Mesenchymal stem cell (in vitro differentiated cells and primary cell): ENCODE results near the gene NCOA1.

Experiments
- DNase-seq: peaks from one replicate; pipeline ENCODE4 v3.0.0-alpha.2; 2013
- H2AFZ ChIP-seq: one replicate; pipeline ENCODE4 v1.6.1; 2013; ENCODE audit warnings: low read depth, mild to moderate bottlenecking, control low read depth, inconsistent platforms, low read length, moderate library complexity
- H2AK5ac ChIP-seq: 2 replicates; pipeline ENCODE4 v1.6.1; 2013; ENCODE audit warnings: low read length, moderate library complexity, mild to moderate bottlenecking, inconsistent platforms; ENCODE audit not compliant: severe bottlenecking
- H2BK120ac ChIP-seq: one replicate; pipeline ENCODE4 v1.6.1; 2013; ENCODE audit warnings: low read depth, mild to moderate bottlenecking, inconsistent platforms, low read length, moderate library complexity
- H2BK12ac ChIP-seq, 2 experiments: one replicate each; pipeline ENCODE4 v1.6.1; 2013; ENCODE audit warnings: inconsistent platforms in 2 of 2, low read length in 2 of 2, mild to moderate bottlenecking in 2 of 2, moderate library complexity in 2 of 2, control low read depth in 1 of 2
- H2BK15ac ChIP-seq: one replicate; pipeline ENCODE4 v1.6.1; 2013; ENCODE audit warnings: mild to moderate bottlenecking, low read depth, inconsistent platforms; ENCODE audit not compliant: poor library complexity, severe bottlenecking
- H2BK5ac ChIP-seq: 2 replicates; pipeline ENCODE4 v1.6.1; 2013; ENCODE audit warnings: low read depth, mild to moderate bottlenecking, low read length, control low read depth, inconsistent platforms; ENCODE audit not compliant: poor library complexity, severe bottlenecking
- H3K14ac ChIP-seq, 2 experiments: one replicate each; pipeline ENCODE4 v1.6.1; 2013; ENCODE audit warnings: inconsistent platforms in 2 of 2, low read length in 2 of 2, control low read depth in 1 of 2, mild to moderate bottlenecking in 1 of 2, moderate library complexity in 1 of 2
- H3K18ac ChIP-seq, 2 experiments: one replicate each; pipeline ENCODE4 v1.6.1; 2013; ENCODE audit warnings: inconsistent platforms in 2 of 2, low read length in 2 of 2, control low read depth in 1 of 2, low read depth in 1 of 2, mild to moderate bottlenecking in 1 of 2
- H3K23ac ChIP-seq, 2 experiments: one replicate each; pipeline ENCODE4 v1.6.1; 2013; ENCODE audit warnings: inconsistent platforms in 2 of 2, low read length in 2 of 2, mild to moderate bottlenecking in 2 of 2, moderate library complexity in 2 of 2, control low read depth in 1 of 2
- H3K27ac ChIP-seq: 2 replicates; pipeline ENCODE4 v1.5.1; 2013; ENCODE audit warnings: mild to moderate bottlenecking, moderate library complexity, low read length, control low read depth, inconsistent platforms; ENCODE audit not compliant: poor library complexity, severe bottlenecking
- H3K27me3 ChIP-seq, 2 experiments: 2 replicates each; pipeline versions ENCODE4 v1.6.1 to v1.7.0; 2013; ENCODE audit warnings: low read length in 2 of 2, mild to moderate bottlenecking in 2 of 2, moderate library complexity in 2 of 2, control low read depth in 1 of 2, inconsistent platforms in 1 of 2; ENCODE audit not compliant: control insufficient read depth in 1 of 2, insufficient read depth in 1 of 2
- H3K36me3 ChIP-seq, 2 experiments: 2 replicates each; pipeline versions ENCODE4 v1.6.1 to v1.7.0; 2013; ENCODE audit warnings: low read length in 2 of 2, control low read depth in 1 of 2, inconsistent platforms in 1 of 2, low read depth in 1 of 2, mild to moderate bottlenecking in 1 of 2; ENCODE audit not compliant: insufficient read depth in 2 of 2, control insufficient read depth in 1 of 2
- H3K4ac ChIP-seq, 2 experiments: one replicate each; pipeline ENCODE4 v1.6.1; 2013; ENCODE audit warnings: inconsistent platforms in 2 of 2, low read length in 2 of 2, mild to moderate bottlenecking in 2 of 2, moderate library complexity in 2 of 2, control low read depth in 1 of 2, low read depth in 1 of 2
- H3K4me1 ChIP-seq: 2 replicates; pipeline ENCODE4 v1.6.1; 2013; ENCODE audit warnings: low read depth, low read length, control low read depth; ENCODE audit not compliant: control insufficient read depth, insufficient read depth
- H3K4me2 ChIP-seq: 2 replicates; pipeline ENCODE4 v1.6.1; 2013; ENCODE audit warnings: low read length, mild to moderate bottlenecking, inconsistent platforms; ENCODE audit not compliant: poor library complexity, severe bottlenecking
- H3K4me3 ChIP-seq, 2 experiments: 2 replicates each; pipeline versions ENCODE4 v1.5.1 to v1.7.0; 2013; ENCODE audit warnings: low read length in 2 of 2, mild to moderate bottlenecking in 2 of 2, control low read depth in 1 of 2, low read depth in 1 of 2; ENCODE audit not compliant: insufficient read depth in 1 of 2
- H3K79me1 ChIP-seq: replicated peaks from 2 replicates; pipeline ENCODE4 v1.6.1; 2013; ENCODE audit warnings: mild to moderate bottlenecking, control low read depth, low read length, inconsistent platforms; ENCODE audit not compliant: poor library complexity, severe bottlenecking
- H3K9ac ChIP-seq: 2 replicates; pipeline ENCODE4 v1.7.0; 2013; ENCODE audit warnings: mild to moderate bottlenecking, low read length, moderate library complexity
- H3K9me3 ChIP-seq: 2 replicates; pipeline ENCODE4 v1.7.0; 2013; ENCODE audit warnings: mild to moderate bottlenecking, low read length; ENCODE audit not compliant: control insufficient read depth
- H4K8ac ChIP-seq: one replicate; pipeline ENCODE4 v1.6.1; 2013; ENCODE audit warnings: inconsistent platforms, mild to moderate bottlenecking, low read length, moderate library complexity
- H4K91ac ChIP-seq: one replicate; pipeline ENCODE4 v1.6.1; 2013; ENCODE audit warnings: mild to moderate bottlenecking, low read length, inconsistent platforms
- WGBS: methylation state at CpG from one replicate; pipeline ENCODE4 v1.1.7; 2013; ENCODE audit warnings: mixed read lengths; 5-methylcytosine and 5-hydroxymethylcytosine counted together

Gene NCOA1

DNA sequence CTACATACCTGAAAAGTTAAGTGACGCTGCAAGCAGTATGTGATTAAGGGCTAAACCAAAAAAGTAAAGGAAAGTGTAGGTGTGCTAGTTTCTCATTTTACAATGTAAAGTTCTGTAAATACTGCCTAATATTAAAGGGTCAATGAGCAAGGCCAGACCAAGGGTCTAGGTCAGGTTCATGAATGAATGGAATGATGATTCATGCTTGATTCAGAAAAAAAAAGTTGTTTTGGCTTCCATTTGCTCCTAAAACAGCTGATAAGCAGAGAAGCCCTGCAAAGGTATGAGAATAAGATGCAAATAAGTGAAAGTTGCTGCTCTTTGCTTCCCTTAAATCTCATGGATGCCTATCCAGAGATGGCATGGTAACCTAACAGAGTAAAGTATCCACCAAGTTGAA is 240.9 kb downstream of the NCOA1 start:
- Histone ChIP-seq H3K4ac (no peak overlapping the region), H3K27me3 (no peaks in the 10 kb centered on the region), H3K4me3 (no peak overlapping the region), H4K91ac (no peak overlapping the region), H3K36me3 (peaks cover 6 to 27% of the 10 kb centered on the region in 2 experiments), H3K4me1 (no peaks in the 10 kb centered on the region), H2AK5ac (no peak overlapping the region), H2AFZ (no peak overlapping the region), H3K79me1 (no peaks in the 10 kb centered on the region), H2BK15ac (no peak overlapping the region), H2BK5ac (no peak overlapping the region), H4K8ac (no peak overlapping the region), H2BK120ac (no peak overlapping the region), H3K27ac (no peak overlapping the region), H3K9me3 (no peaks in the 10 kb centered on the region), H3K4me2 (no peak overlapping the region), H3K9ac (no peak overlapping the region), H3K14ac (no peak overlapping the region), H3K23ac (no peak overlapping the region), H3K18ac (peak overlapping the region in 1 of 2 experiments; percentile 33), H2BK12ac (peak overlapping the region in 1 of 2 experiments; percentile 11)
- no peak for DNase-seq
- 100% methylated on average over 1 of the region's 1 CpG for WGBS

DNA sequence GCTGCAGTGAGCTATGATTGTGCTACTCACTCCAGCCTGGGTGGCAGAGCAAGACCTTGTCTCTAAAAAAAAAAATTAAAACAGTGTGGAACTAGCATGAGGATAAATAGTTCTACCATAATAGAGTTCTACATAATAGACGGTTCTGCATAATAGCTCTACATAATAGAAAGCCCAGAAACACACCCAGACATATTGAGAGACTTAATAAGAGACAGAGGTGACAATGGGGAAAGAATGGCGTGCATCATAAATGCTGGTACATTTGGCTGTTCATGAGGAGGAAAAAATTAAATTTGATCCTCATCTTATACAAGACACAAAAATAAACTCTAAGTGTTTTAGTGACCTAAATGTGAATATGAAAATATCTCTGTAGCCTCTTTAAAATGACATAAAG is 243.7 kb downstream of the NCOA1 start:
- no CpG with 5 or more reads among the region's 2 CpGs for WGBS

DNA sequence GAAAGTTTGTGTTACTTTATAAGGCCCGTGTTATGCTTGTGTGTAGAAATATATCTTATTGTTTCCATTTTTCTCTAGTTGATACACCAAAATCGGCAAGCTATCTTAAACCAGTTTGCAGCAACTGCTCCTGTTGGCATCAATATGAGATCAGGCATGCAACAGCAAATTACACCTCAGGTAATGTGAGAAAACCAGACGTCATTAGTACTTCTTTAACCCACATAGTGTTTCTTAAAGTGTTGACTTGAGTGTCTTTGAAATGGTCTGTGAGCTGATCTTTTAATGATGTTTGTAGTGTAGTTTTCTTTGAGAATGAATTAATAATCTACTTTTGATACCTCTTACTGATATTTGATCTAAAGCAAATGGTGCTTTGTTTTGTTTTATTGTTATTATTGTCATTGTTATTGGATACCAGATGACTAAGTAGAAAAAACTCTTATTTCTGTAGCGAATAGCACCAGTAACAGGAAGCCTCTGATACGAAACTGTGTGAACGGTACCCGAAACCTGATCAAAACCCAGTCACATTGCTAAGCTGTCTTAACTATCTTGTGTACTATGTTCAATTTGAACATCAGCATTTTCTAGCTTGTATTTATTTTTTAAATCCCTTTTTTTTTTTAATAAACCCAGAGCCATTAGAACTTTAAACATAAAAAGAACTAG is 248.4 kb downstream of the NCOA1 start:
- no peak for DNase-seq
- Histone ChIP-seq H4K8ac (no peak overlapping the region), H2AFZ (no peak overlapping the region), H3K79me1 (no peaks in the 10 kb centered on the region), H3K27ac (no peak overlapping the region), H2AK5ac (no peak overlapping the region), H3K18ac (no peak overlapping the region), H3K4me1 (no peaks in the 10 kb centered on the region), H3K9ac (no peak overlapping the region), H2BK120ac (no peak overlapping the region), H2BK12ac (no peak overlapping the region), H3K9me3 (no peaks in the 10 kb centered on the region), H3K14ac (no peak overlapping the region), H3K36me3 (peaks cover 5 to 29% of the 10 kb centered on the region in 2 experiments), H3K23ac (no peak overlapping the region), H3K4me3 (no peak overlapping the region), H2BK5ac (no peak overlapping the region), H3K27me3 (no peaks in the 10 kb centered on the region), H4K91ac (no peak overlapping the region), H3K4ac (no peak overlapping the region), H2BK15ac (no peak overlapping the region), H3K4me2 (no peak overlapping the region)
- WGBS, result 98% methylated on average over 5 of the region's 7 CpGs

More for the DNA sequence above, 243.7 kb downstream of the NCOA1 start:
- no peak overlapping the region for H2BK5ac ChIP-seq
- no peak overlapping the region for H3K4me3 ChIP-seq
- H3K23ac ChIP-seq, result no peak overlapping the region
- H3K79me1 ChIP-seq, result no peaks in the 10 kb centered on the region
- DNase-seq, result no peak
- H2BK120ac ChIP-seq, result no peak overlapping the region
- H3K4me1 ChIP-seq, result no peaks in the 10 kb centered on the region
- H3K14ac ChIP-seq, result no peak overlapping the region
- no peak overlapping the region for H2BK12ac ChIP-seq
- no peaks in the 10 kb centered on the region for H3K27me3 ChIP-seq
- H2AK5ac ChIP-seq, result no peak overlapping the region
- no peak overlapping the region for H3K4ac ChIP-seq
- H3K4me2 ChIP-seq, result no peak overlapping the region
- no peak overlapping the region for H2BK15ac ChIP-seq
- H4K8ac ChIP-seq, result no peak overlapping the region
- no peaks in the 10 kb centered on the region for H3K9me3 ChIP-seq
- H3K36me3 ChIP-seq, result peaks cover 2 to 10% of the 10 kb centered on the region in 2 experiments
- no peak overlapping the region for H3K27ac ChIP-seq
- H4K91ac ChIP-seq, result no peak overlapping the region
- H2AFZ ChIP-seq, result no peak overlapping the region
- H3K9ac ChIP-seq, result no peak overlapping the region
- no peak overlapping the region for H3K18ac ChIP-seq

DNA sequence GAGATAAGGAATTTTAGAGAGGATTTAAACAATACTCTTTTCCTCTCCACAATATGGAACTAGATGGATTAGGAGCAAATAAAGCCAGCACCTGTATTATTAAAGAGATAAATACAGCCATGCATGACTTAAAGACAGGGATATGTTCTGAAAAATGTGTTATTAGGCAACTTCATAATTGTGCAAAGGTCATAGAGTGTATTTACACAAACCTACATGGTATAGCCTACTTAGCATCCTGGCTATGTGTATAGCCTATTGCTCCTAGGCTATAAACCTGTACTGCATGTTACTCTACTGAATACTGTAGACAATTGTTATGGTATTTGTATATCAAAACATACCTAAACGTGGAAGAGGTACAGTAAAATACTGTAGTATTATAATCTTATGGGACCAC is 249.1 kb downstream of the NCOA1 start:
- H2AK5ac ChIP-seq, result no peak overlapping the region
- H3K4me1 ChIP-seq, result no peaks in the 10 kb centered on the region
- H3K23ac ChIP-seq, result no peak overlapping the region
- no peak overlapping the region for H3K18ac ChIP-seq
- no peak for DNase-seq
- no peak overlapping the region for H3K4ac ChIP-seq
- no peak overlapping the region for H2BK5ac ChIP-seq
- H3K27me3 ChIP-seq, result no peaks in the 10 kb centered on the region
- no peak overlapping the region for H4K91ac ChIP-seq
- H3K9ac ChIP-seq, result no peak overlapping the region
- peaks cover 5 to 29% of the 10 kb centered on the region in 2 experiments for H3K36me3 ChIP-seq
- no peak overlapping the region for H3K27ac ChIP-seq
- H3K9me3 ChIP-seq, result no peaks in the 10 kb centered on the region
- no peak overlapping the region for H3K4me3 ChIP-seq
- H2AFZ ChIP-seq, result no peak overlapping the region
- H4K8ac ChIP-seq, result no peak overlapping the region
- WGBS, result no CpG with 5 or more reads among the region's 1 CpG
- H3K79me1 ChIP-seq, result no peaks in the 10 kb centered on the region
- H3K4me2 ChIP-seq, result no peak overlapping the region
- H2BK12ac ChIP-seq, result no peak overlapping the region
- H2BK15ac ChIP-seq, result no peak overlapping the region
- no peak overlapping the region for H3K14ac ChIP-seq
- no peak overlapping the region for H2BK120ac ChIP-seq
